ENCODE measurements around the gene LEMD3.
A peak's percentile ranks its signal among the peaks of the same experiment; 100 is the strongest.

LEMD3 gene

DNA sequence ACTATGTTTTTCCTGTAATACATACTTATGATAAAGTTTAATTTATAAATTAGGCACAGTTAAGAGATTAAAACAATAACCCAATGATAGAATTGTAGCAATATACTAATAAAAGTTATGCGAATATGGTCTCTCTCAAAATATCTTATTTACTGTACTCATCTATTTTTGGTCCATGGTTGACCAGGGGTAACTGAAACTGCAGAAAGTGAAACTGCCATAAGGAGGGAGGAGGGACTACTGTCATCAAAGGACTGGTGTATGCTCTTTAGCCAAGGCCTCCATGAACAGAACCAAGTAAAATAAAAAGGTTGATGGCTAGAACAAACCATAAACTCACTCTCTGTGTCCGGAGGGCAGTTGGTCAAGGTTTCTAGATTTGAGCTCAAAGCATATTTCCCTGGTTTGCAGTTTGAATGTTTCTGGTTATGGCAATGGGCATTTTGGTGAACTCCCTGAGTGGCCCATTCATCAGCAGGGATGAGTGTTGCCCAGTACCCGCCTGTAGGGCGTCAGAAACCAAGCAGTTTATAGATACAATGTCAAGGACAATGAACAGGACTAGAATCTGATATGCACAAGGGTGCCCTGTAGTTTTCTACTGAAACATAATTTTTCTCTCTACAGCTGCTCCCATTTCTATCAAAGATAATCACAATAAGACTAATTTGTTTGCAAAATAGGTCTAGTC, 19.8 kb downstream of the LEMD3 start:
- no peak overlapping the region for H3K4me3 ChIP-seq
- intact Hi-C loops (cut with DNase I; ENCODE audit: low total_unique reads), result no loop called here
- no peaks in the 10 kb centered on the region for H3K27me3 ChIP-seq
- TF ChIP-seq, protein P1, sequence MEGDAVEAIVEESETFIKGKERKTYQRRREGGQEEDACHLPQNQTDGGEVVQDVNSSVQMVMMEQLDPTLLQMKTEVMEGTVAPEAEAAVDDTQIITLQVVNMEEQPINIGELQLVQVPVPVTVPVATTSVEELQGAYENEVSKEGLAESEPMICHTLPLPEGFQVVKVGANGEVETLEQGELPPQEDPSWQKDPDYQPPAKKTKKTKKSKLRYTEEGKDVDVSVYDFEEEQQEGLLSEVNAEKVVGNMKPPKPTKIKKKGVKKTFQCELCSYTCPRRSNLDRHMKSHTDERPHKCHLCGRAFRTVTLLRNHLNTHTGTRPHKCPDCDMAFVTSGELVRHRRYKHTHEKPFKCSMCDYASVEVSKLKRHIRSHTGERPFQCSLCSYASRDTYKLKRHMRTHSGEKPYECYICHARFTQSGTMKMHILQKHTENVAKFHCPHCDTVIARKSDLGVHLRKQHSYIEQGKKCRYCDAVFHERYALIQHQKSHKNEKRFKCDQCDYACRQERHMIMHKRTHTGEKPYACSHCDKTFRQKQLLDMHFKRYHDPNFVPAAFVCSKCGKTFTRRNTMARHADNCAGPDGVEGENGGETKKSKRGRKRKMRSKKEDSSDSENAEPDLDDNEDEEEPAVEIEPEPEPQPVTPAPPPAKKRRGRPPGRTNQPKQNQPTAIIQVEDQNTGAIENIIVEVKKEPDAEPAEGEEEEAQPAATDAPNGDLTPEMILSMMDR (IDR thresholded peaks at IDR 0.05), result no peak
- H3K36me3 ChIP-seq, result no peaks in the 10 kb centered on the region
- peaks cover 0 to 58% (median 5%) of the 10 kb centered on the region in 4 donors for H3K4me1 ChIP-seq
- H3K9me3 ChIP-seq, result no peaks in the 10 kb centered on the region
- H3K27ac ChIP-seq, result no peak overlapping the region
- DNase-seq, result no peak

DNA sequence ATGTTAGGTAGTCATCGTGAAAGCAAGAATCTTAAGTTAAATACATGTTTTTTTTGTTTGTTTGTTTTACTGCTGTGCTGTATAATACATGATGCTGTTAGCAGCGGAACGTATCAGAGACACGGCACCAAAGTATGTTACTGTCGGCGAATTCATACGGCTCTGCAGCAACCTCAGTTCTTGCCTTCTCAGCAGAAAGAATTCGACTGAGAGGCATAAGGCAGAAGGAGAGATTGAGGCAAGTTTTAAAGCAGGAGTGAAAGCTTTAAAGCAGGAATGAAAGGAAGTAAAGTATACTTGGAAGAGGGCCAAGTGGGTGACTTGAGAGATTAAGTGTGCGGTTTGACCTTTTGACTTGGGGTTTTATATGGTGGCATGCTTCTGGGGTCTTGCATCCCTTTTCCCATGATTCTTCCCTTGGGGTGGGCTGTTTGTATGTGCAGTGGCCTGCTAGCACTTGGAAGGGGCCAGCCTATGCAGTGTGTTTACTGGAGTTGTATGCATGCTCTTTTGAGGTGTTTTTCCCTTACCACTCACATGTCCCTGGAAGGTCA, 23.7 kb downstream of the LEMD3 start:
- Histone ChIP-seq H3K4me1 (peaks cover 0 to 44% (median 7%) of the 10 kb centered on the region in 4 donors), H3K36me3 (no peaks in the 10 kb centered on the region)

DNA sequence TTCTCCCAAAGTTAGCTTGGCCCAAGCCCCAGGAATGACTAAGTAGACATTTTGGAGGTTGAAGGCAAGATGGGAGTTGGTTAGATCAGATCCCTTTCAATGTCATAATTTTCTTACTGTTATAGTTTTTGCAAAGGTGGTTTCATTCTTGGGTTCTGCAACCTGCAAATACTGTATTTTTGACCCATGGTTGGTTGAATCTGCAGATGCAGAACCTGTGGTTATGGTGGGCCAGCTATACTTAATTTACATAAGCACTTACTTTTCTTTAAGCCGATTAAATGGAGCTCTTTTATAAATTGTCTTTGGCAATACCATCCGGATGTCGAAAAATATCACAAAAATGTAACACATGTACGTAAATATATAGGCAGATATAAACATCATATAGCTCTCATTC, 25.6 kb downstream of the LEMD3 start:
- H3K27me3 ChIP-seq, result no peaks in the 10 kb centered on the region
- peak overlapping the region in 1 of 2 donors; percentile 45 for H3K27ac ChIP-seq
- no peak for DNase-seq
- TF ChIP-seq, protein P1 (IDR thresholded peaks at IDR 0.05), result no peak
- H3K9me3 ChIP-seq, result no peaks in the 10 kb centered on the region
- H3K4me3 ChIP-seq, result no peak overlapping the region
- no peaks in the 10 kb centered on the region for H3K36me3 ChIP-seq
- H3K4me1 ChIP-seq, result peaks cover 0 to 39% (median 4%) of the 10 kb centered on the region in 4 donors
- intact Hi-C loops (cut with DNase I; ENCODE audit: low total_unique reads), result no loop called here

More for the DNA sequence above, 23.7 kb downstream of the LEMD3 start:
- no peaks in the 10 kb centered on the region for H3K27me3 ChIP-seq
- H3K27ac ChIP-seq, result no peak overlapping the region
- TF ChIP-seq, protein P1 (IDR thresholded peaks at IDR 0.05), result no peak
- no peak overlapping the region for H3K4me3 ChIP-seq
- intact Hi-C loops (cut with DNase I; ENCODE audit: low total_unique reads), result no loop called here
- DNase-seq, result no peak
- no peaks in the 10 kb centered on the region for H3K9me3 ChIP-seq

DNA sequence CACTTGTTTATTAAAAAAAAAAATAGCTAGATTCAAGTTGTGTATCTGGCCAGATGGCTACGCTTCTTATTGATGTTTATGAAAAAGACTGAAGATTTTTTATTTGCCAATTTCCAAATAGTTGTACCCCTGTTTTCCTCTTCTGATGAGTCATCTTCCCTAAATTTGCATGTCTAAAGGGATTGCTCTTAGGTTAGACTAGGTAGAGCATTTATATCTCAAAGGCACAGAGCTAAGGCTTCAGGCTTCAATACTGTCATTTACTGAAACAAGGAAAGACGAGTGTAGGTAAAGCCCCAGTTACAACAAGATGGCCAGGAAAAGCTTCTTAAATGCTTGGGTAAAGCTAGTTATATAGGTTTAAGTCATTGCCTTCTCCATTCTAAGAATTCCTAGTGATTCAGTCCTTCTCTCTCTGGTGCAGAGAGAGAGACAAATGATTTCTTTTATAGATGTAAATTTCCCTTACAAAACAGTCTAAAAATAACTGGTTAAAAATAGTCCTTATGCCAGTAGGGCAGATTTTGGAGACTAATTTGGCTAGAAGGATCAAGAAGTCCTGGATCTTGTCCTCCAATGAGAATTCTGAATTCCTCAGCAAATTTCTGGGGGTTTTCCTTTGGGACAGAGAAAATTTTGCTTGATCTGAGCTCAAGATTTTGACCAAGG, 26.1 kb downstream of the LEMD3 start:
- Histone ChIP-seq H3K9me3 (no peaks in the 10 kb centered on the region), H3K36me3 (no peaks in the 10 kb centered on the region), H3K27ac (peak overlapping the region in 1 of 2 donors; percentile 45), H3K4me1 (peaks cover 0 to 39% (median 4%) of the 10 kb centered on the region in 4 donors), H3K4me3 (no peak overlapping the region), H3K27me3 (no peaks in the 10 kb centered on the region)
- TF ChIP-seq, protein P1 (IDR thresholded peaks at IDR 0.05), result no peak
- intact Hi-C loops (cut with DNase I; ENCODE audit: low total_unique reads), result no loop called here
- DNase-seq, result no peak

DNA sequence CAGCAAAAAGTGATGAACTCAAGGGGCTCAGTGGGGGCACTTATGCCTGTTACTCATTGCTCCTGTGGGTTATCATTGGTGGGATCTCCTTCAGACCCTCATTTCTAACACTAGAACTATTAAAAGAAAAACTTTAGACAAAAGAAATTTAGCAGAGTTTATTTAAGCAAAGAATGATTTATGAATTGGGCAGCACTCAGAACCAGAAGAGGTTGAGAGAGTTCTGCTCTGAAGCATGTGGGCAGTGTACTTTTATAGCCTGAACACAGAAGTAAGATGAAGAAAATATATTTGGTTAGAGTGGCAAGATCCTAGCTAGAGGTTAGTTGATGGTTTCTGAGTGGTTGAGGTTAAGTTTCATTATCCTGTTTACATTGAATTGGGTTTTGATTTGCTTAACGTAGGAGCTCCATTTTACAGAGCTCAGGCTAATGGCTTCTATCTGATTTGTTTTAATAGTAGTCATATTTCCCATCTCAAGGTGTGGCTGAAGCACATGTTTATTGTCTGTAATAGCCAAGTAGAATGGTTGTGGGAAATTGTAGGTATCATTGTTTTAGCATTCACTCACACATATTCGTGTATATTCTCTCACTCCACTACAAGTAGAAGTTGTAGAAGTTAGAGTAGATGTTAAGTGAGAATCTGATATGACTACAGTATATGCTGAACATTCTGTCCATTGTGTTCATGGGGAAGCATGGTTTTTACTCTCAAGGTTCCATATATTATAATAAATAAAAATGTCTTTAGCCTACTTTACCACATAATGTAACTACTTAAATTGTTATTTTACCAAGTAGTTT, 27.6 kb downstream of the LEMD3 start:
- DNase-seq, result no peak
- Histone ChIP-seq H3K36me3 (no peaks in the 10 kb centered on the region), H3K27ac (no peak overlapping the region), H3K4me3 (no peak overlapping the region), H3K9me3 (no peaks in the 10 kb centered on the region), H3K4me1 (peaks cover 0 to 43% (median 4%) of the 10 kb centered on the region in 4 donors), H3K27me3 (no peaks in the 10 kb centered on the region)
- TF ChIP-seq, protein P1 (IDR thresholded peaks at IDR 0.05), result no peak
- intact Hi-C loops (cut with DNase I; ENCODE audit: low total_unique reads), result no loop called here

Measured in tibial artery (tissue), 4 donors.